H1 (cell line): ENCODE data around the gene MX1. TPM values are rescaled to one million over a fixed set of nuclear protein-coding genes. Genes with fewer than 3 reads are reported as not detected.

Experiments used
- CTCF ChIA-PET: fragments of 300-600 bp; sonication (Branson Sonifier 250); formaldehyde crosslinking; loops from one replicate; lab custom pipeline; 2021; ENCODE audit not compliant: partially characterized antibody; lab: Charles Lee
- POLR2A ChIA-PET: fragments of 300-600 bp; sonication (Branson Sonifier 250); formaldehyde crosslinking; loops from one replicate; lab custom pipeline; 2021; ENCODE audit warnings: inconsistent platforms; ENCODE audit not compliant: partially characterized antibody; lab: Charles Lee
- DNase-seq, 2 experiments: peaks; one replicate each; pipeline versions ENCODE4 v3.0.0 to v3.0.0-alpha.2; 2010 to 2022; ENCODE audit warnings: low spot score in 2 of 2, low read depth in 1 of 2, mixed read lengths in 1 of 2
- FAIRE-seq: peaks from 2 replicates; lab custom pipeline; 2011; peaks lifted over from hg19 to GRCh38; lab: Jason Lieb, UNC
- H2AFZ ChIP-seq: 2 replicates; pipeline ENCODE4 v1.8.1; 2012; ENCODE audit warnings: low read length, inconsistent platforms
- H2AK5ac ChIP-seq: 2 replicates; pipeline ENCODE4 v1.6.1; 2013; ENCODE audit warnings: low read depth, low read length
- H2BK120ac ChIP-seq: replicated peaks from 2 replicates; pipeline ENCODE3; 2013; ENCODE audit warnings: low read depth, low read length, inconsistent platforms
- H2BK12ac ChIP-seq: 2 replicates; pipeline ENCODE4 v1.6.1; 2013; ENCODE audit warnings: low read depth, low read length
- H2BK15ac ChIP-seq: 2 replicates; pipeline ENCODE4 v1.6.1; 2013; ENCODE audit warnings: low read length
- H2BK20ac ChIP-seq: 2 replicates; pipeline ENCODE4 v1.6.1; 2013; ENCODE audit warnings: low read length
- H2BK5ac ChIP-seq: 2 replicates; pipeline ENCODE4 v1.6.1; 2013; ENCODE audit warnings: low read depth, low read length
- H3K14ac ChIP-seq: 2 replicates; pipeline ENCODE4 v1.6.1; 2013; ENCODE audit warnings: inconsistent platforms; ENCODE audit not compliant: insufficient read length
- H3K18ac ChIP-seq: 2 replicates; pipeline ENCODE4 v1.6.1; 2013; ENCODE audit warnings: low read length; ENCODE audit errors: extremely low read depth
- H3K23ac ChIP-seq: 2 replicates; pipeline ENCODE4 v1.6.1; 2013; ENCODE audit warnings: inconsistent platforms; ENCODE audit not compliant: insufficient read length
- H3K23me2 ChIP-seq: 2 replicates; pipeline ENCODE4 v1.6.1; 2013; ENCODE audit warnings: low read depth, low read length
- H3K27ac ChIP-seq: 2 replicates; pipeline ENCODE4 v1.6.1; 2011; ENCODE audit warnings: low read depth, low read length, inconsistent platforms
- H3K27me3 ChIP-seq, 4 experiments: replicated peaks in 1 of 4; 1 replicate in 1 of 4; 2 replicates in 3 of 4; pipeline versions ENCODE4 v1.6.1 to v1.8.1; 2011 to 2013; ENCODE audit warnings: low read length in 3 of 4, mild to moderate bottlenecking in 3 of 4, inconsistent platforms in 2 of 4, mixed read lengths in 2 of 4, moderate library complexity in 1 of 4; ENCODE audit not compliant: control insufficient read depth in 3 of 4, insufficient read depth in 3 of 4; ENCODE audit errors: extremely low read depth in 1 of 4
- H3K36me3 ChIP-seq, 4 experiments: 2 replicates each; pipeline versions ENCODE4 v1.6.1 to v1.8.1; 2011 to 2013; ENCODE audit warnings: mild to moderate bottlenecking in 4 of 4, low read length in 3 of 4, moderate library complexity in 2 of 4, control low read depth in 1 of 4, inconsistent platforms in 1 of 4; ENCODE audit not compliant: insufficient read depth in 4 of 4, control insufficient read depth in 2 of 4
- H3K4ac ChIP-seq: replicated peaks from 2 replicates; pipeline ENCODE3; 2013; ENCODE audit warnings: low read length, low read depth, mixed read lengths, inconsistent platforms; ENCODE audit not compliant: insufficient read length
- H3K4me1 ChIP-seq, 4 experiments: replicated peaks in 1 of 4; 1 replicate in 1 of 4; 2 replicates in 3 of 4; pipeline versions ENCODE4 v1.6.1 to v1.8.1; 2011 to 2013; ENCODE audit warnings: low read length in 3 of 4, inconsistent platforms in 2 of 4, mixed read lengths in 1 of 4; ENCODE audit not compliant: insufficient read depth in 4 of 4, control insufficient read depth in 3 of 4
- H3K4me2 ChIP-seq, 2 experiments: 2 replicates each; pipeline versions ENCODE4 v1.6.1 to v1.8.1; 2011 to 2013; ENCODE audit warnings: low read depth in 2 of 2, low read length in 2 of 2, control low read depth in 1 of 2, inconsistent platforms in 1 of 2, mild to moderate bottlenecking in 1 of 2; ENCODE audit not compliant: insufficient read depth in 1 of 2
- H3K4me3 ChIP-seq, 4 experiments: fragments of 200-600, 300-600 bp in 1 of 4; sonication (generic), shearing (Covaris generic), sonication (Bioruptor Twin) in 1 of 4; 2 replicates each; pipeline versions ENCODE4 v1.5.1 to v1.8.1; 2011 to 2016; ENCODE audit warnings: low read length in 4 of 4, low read depth in 3 of 4, control low read depth in 2 of 4, inconsistent platforms in 2 of 4, mild to moderate bottlenecking in 2 of 4, mixed read lengths in 1 of 4, moderate library complexity in 1 of 4; ENCODE audit not compliant: insufficient read depth in 2 of 4; ENCODE audit errors: extremely low read depth in 1 of 4
- H3K56ac ChIP-seq: replicated peaks from 2 replicates; pipeline ENCODE3; 2013; ENCODE audit warnings: low read depth, mild to moderate bottlenecking, mixed read lengths, low read length, inconsistent platforms; ENCODE audit not compliant: insufficient read length
- H3K79me1 ChIP-seq: 2 replicates; pipeline ENCODE4 v1.6.1; 2013; ENCODE audit warnings: low read depth, low read length, control low read depth
- H3K79me2 ChIP-seq, 2 experiments: 2 replicates each; pipeline versions ENCODE4 v1.6.1 to v1.8.1; 2012 to 2013; ENCODE audit warnings: low read length in 2 of 2, mild to moderate bottlenecking in 2 of 2, inconsistent platforms in 1 of 2; ENCODE audit not compliant: insufficient read depth in 2 of 2, control insufficient read depth in 1 of 2
- H3K9ac ChIP-seq, 4 experiments: replicated peaks in 1 of 4; 1 replicate in 1 of 4; 2 replicates in 3 of 4; pipeline versions ENCODE4 v1.6.1 to v1.8.1; 2011 to 2013; ENCODE audit warnings: low read depth in 3 of 4, low read length in 3 of 4, control low read depth in 2 of 4, mild to moderate bottlenecking in 2 of 4, moderate library complexity in 2 of 4, inconsistent platforms in 1 of 4; ENCODE audit errors: extremely low read depth in 1 of 4
- H3K9me3 ChIP-seq, 2 experiments: 2 replicates each; pipeline versions ENCODE4 v1.6.1 to v1.8.1; 2012 to 2013; ENCODE audit warnings: mild to moderate bottlenecking in 2 of 2, moderate library complexity in 2 of 2, control low read depth in 1 of 2, inconsistent platforms in 1 of 2, low read depth in 1 of 2, low read length in 1 of 2, mixed read lengths in 1 of 2; ENCODE audit not compliant: insufficient read depth in 2 of 2
- H4K20me1 ChIP-seq, 2 experiments: replicated peaks in 1 of 2; 2 replicates each; pipeline versions ENCODE3 to v1.8.1; 2011 to 2013; ENCODE audit warnings: inconsistent platforms in 2 of 2, low read length in 2 of 2, mild to moderate bottlenecking in 1 of 2; ENCODE audit not compliant: insufficient read depth in 2 of 2, control insufficient read depth in 1 of 2
- H4K5ac ChIP-seq: 2 replicates; pipeline ENCODE4 v1.6.1; 2013; ENCODE audit warnings: low read length, low read depth, mixed read lengths, inconsistent platforms; ENCODE audit not compliant: insufficient read length
- H4K8ac ChIP-seq: 2 replicates; pipeline ENCODE4 v1.8.0; 2013; ENCODE audit warnings: mild to moderate bottlenecking, moderate library complexity, low read length, inconsistent platforms; ENCODE audit not compliant: insufficient read depth; ENCODE audit errors: extremely low read depth
- H4K91ac ChIP-seq: replicated peaks from 2 replicates; pipeline ENCODE3; 2013; ENCODE audit warnings: low read length, mixed read lengths, inconsistent platforms; ENCODE audit not compliant: insufficient read length
- CBX5 ChIP-seq: fragments of 300-800, 300-1000 bp; sonication (generic); IDR thresholded peaks from 2 replicates; pipeline ENCODE4 v1.7.1; 2016; ENCODE audit warnings: antibody characterized with exemption, low read length, low read depth
- CREB1 ChIP-seq: IDR thresholded peaks from 2 replicates; pipeline ENCODE4 v1.6.1; 2012; ENCODE audit warnings: inconsistent platforms
- HDAC2 ChIP-seq, 2 experiments: fragments of 300-600 bp in 1 of 2; sonication (generic) in 1 of 2; IDR thresholded peaks; 2 replicates each; pipeline ENCODE4 v1.6.1; 2011 to 2012; ENCODE audit warnings: low read depth in 2 of 2, low read length in 2 of 2, mild to moderate bottlenecking in 2 of 2, moderate library complexity in 2 of 2, borderline replicate concordance in 1 of 2, inconsistent platforms in 1 of 2
- RBBP5 ChIP-seq: IDR thresholded peaks from 2 replicates; pipeline ENCODE4 v1.7.1; 2012; ENCODE audit warnings: low read depth, mild to moderate bottlenecking, inconsistent platforms, low read length, moderate library complexity, borderline replicate concordance
- RFX5 ChIP-seq: IDR thresholded peaks from 2 replicates; pipeline ENCODE4 v1.6.1; 2011; ENCODE audit warnings: low read depth, low read length, improper control_type of control experiment, borderline replicate concordance
- SRF ChIP-seq: IDR thresholded peaks from 2 replicates; pipeline ENCODE4 v1.6.1; 2011; ENCODE audit warnings: mild to moderate bottlenecking, low read depth, low read length, moderate library complexity
- TAF1 ChIP-seq: IDR thresholded peaks from 2 replicates; pipeline ENCODE4 v1.6.1; 2011; ENCODE audit warnings: mild to moderate bottlenecking, low read depth, low read length
- TAF7 ChIP-seq: optimal IDR thresholded peaks from 2 replicates; pipeline ENCODE3; 2011; ENCODE audit warnings: low read depth, mild to moderate bottlenecking, inconsistent platforms, low read length, moderate library complexity, borderline replicate concordance
- WGBS, 2 experiments: shearing (Covaris generic) in 1 of 2; methylation state at CpG; one replicate each; pipeline versions ENCODE4 v1.1.6 to v1.1.7; 2013 to 2015; ENCODE audit warnings: low lambda C conversion rate in 2 of 2, mixed read lengths in 2 of 2, inconsistent platforms in 1 of 2, low coverage in 1 of 2, missing lambda C conversion rate in 1 of 2; ENCODE audit not compliant: insufficient replicate concordance in 2 of 2, insufficient coverage in 1 of 2, insufficient read length in 1 of 2; ENCODE audit errors: extremely low coverage in 1 of 2, missing lambda C conversion rate in 1 of 2; 5-methylcytosine and 5-hydroxymethylcytosine counted together
- polyA plus RNA-seq, 7 experiments: library from polyadenylated mRNA; depleted of rRNA in 3 of 7; stranded (reverse) in 5 of 7; unstranded in 2 of 7; fragments of >200 nt in 5 of 7; fragments of 200-250 nt in 2 of 7; gene quantifications; 1 replicate in 5 of 7; 2 replicates in 1 of 7; 4 replicates in 1 of 7; pipeline versions ENCODE4 v1.2.1 to v1.2.3, GENCODE V29; 2011 to 2013; ENCODE audit warnings: missing spikeins in 2 of 7, mixed read lengths in 2 of 7
- total RNA-seq: library from RNA; stranded (reverse); fragmentation: NEBNext Ultra II Directional; extraction: Animal tissue kit (Norgen Biotek cat#: 25700); gene quantifications from 2 replicates; pipeline ENCODE4 v1.2.1, GENCODE V29; 2021
- TF ChIP-seq, protein P1 (sequence below): IDR thresholded peaks from 2 replicates; pipeline ENCODE4 v1.6.1; 2012; ENCODE audit warnings: low read length, inconsistent platforms

MX1 gene
- total and polyA plus RNA-seq, 2 of the 8 experiments (the other 6 are each of a cell fraction or from before 2014, with no cell fraction given), result 3.8 to 5.7 TPM

- H4K8ac ChIP-seq, result no peak overlapping the region
- H3K56ac ChIP-seq, result no peak overlapping the region
- peaks cover 0 to 10% (median 5%) of the 10 kb centered on the region in 4 experiments; a peak in 6 of 7 replicates for H3K4me1 ChIP-seq
- no peak overlapping the region for H2AK5ac ChIP-seq
- H3K4me2 ChIP-seq, result no peak overlapping the region
- 95% methylated on average over 22 of the region's 22 CpGs; no CpG with 5 or more reads in 1 of the 2 experiments for WGBS, 2 experiments
- no peaks in the 10 kb centered on the region for H3K79me1 ChIP-seq
- H3K27me3 ChIP-seq, result no peaks in the 10 kb centered on the region
- no peak overlapping the region for H3K23ac ChIP-seq
- no peak overlapping the region for H2BK20ac ChIP-seq
- ChIA-PET CTCF (interaction anchor here (0.7 to 3.5 kb wide), 21 partner anchors 9 to 323 kb away, joined by 3 to 36 read pairs (median 3); no protein-coding TSS in a partner anchor), POLR2A (interaction anchor here (1.0 kb wide), 2 partner anchors 19 to 34 kb away, joined by 3 read pairs; no protein-coding TSS in a partner anchor)
- no peak overlapping the region for H2AFZ ChIP-seq
- H3K4me3 ChIP-seq, result no peak overlapping the region
- H2BK12ac ChIP-seq, result no peak overlapping the region
- TF ChIP-seq HDAC2 (IDR thresholded peaks at IDR 0.05; ENCODE audit: borderline replicate concordance in 1 of 2, low read depth in 2 of 2, low read length in 2 of 2), result no peak
- TF ChIP-seq CBX5, result no peak
- TF ChIP-seq RFX5, result no peak
- TF ChIP-seq TAF1, result no peak
- no peak for TF ChIP-seq SRF
- TF ChIP-seq, protein P1, sequence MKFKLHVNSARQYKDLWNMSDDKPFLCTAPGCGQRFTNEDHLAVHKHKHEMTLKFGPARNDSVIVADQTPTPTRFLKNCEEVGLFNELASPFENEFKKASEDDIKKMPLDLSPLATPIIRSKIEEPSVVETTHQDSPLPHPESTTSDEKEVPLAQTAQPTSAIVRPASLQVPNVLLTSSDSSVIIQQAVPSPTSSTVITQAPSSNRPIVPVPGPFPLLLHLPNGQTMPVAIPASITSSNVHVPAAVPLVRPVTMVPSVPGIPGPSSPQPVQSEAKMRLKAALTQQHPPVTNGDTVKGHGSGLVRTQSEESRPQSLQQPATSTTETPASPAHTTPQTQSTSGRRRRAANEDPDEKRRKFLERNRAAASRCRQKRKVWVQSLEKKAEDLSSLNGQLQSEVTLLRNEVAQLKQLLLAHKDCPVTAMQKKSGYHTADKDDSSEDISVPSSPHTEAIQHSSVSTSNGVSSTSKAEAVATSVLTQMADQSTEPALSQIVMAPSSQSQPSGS, result no peak
- TF ChIP-seq CREB1, result no peak
- TF ChIP-seq RBBP5, result no peak
- no peak for TF ChIP-seq TAF7
- no peaks in the 10 kb centered on the region for H3K79me2 ChIP-seq
- H2BK120ac ChIP-seq, result no peak overlapping the region
- H3K9ac ChIP-seq, result no peak overlapping the region
- no peak overlapping the region for H3K14ac ChIP-seq
- H3K9me3 ChIP-seq, result peaks cover 7% of the 10 kb centered on the region in 2 experiments
- FAIRE-seq (no peak), DNase-seq (no peak)
- H3K18ac ChIP-seq, result no peak overlapping the region
- no peak overlapping the region for H4K5ac ChIP-seq
- no peak overlapping the region for H2BK5ac ChIP-seq
- no peak overlapping the region for H3K27ac ChIP-seq
- peaks cover 0 to 2% (median 0%) of the 10 kb centered on the region in 4 experiments; a peak in 1 of 8 replicates for H3K36me3 ChIP-seq
- H2BK15ac ChIP-seq, result no peak overlapping the region
- H4K91ac ChIP-seq, result no peak overlapping the region
- H3K23me2 ChIP-seq, result no peaks in the 10 kb centered on the region
- no peak overlapping the region for H3K4ac ChIP-seq
- no peaks in the 10 kb centered on the region for H4K20me1 ChIP-seq
These were observed 32.5 kb downstream of the MX1 start for GRCh38 chr21:41458559-41458958.
